Prostate gland (tissue), 2 donors: Measurements from ENCODE around the gene DNMT3L.

Experiments used
- CTCF ChIP-seq, 4 experiments: fragments of 200-600 bp in 2 of 4; fragments of 450-650 bp in 2 of 4; sonication (generic) in 2 of 4; IDR thresholded peaks; 1 replicate in 3 of 4; 2 replicates in 1 of 4; pipeline ENCODE4 v1.5.1; 2016 to 2019; ENCODE audit warnings: antibody characterized with exemption in 4 of 4, mild to moderate bottlenecking in 2 of 4, moderate library complexity in 2 of 4
- POLR2AphosphoS5 ChIP-seq: sonication (generic); formaldehyde crosslinking; IDR thresholded peaks from one replicate; pipeline ENCODE4 v1.6.1; 2017; ENCODE audit warnings: antibody characterized with exemption

DNA sequence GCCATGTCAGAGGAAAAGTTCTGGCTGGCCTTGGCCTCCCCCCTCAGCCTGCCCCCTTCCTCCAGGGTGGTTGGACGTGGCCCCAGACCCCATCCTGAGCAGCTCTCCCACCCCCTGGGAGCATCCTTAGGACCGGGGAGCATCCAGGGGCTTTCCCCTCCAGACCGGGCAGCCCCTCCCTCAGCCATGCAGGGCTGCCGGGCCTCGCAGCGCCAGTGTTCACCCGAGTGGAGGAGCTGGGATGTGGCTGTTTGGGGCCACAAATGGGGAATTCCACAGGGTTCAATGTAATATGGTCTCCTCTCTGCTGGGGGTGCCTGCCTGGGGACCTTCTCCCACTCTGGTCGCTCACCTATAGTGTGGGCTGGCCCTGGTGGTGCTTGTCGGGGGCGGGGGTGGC lies 33.9 kb upstream of the DNMT3L start:
- no peak for TF ChIP-seq CTCF (IDR thresholded peaks at IDR 0.05)
- no peak for TF ChIP-seq POLR2AphosphoS5
